CD4-positive, alpha-beta T cell (primary cell): ENCODE results near the gene ACSF2. TPM values are rescaled to one million over a fixed set of nuclear protein-coding genes. Genes with fewer than 3 reads are reported as not detected.

Experiments
- ATAC-seq: fragments of 200-7000 bp; cut with Tn5 transposase; one replicate; pipeline ENCODE4 v1.10.0; 2022; ENCODE audit warnings: mild to moderate bottlenecking; ENCODE audit not compliant: poor library complexity
- CTCF ChIA-PET: fragments of 350-600 bp; sonication (Branson Sonifier 250); formaldehyde crosslinking; loops from one replicate; lab custom pipeline; 2021; ENCODE audit warnings: antibody characterized with exemption, inconsistent platforms; lab: Charles Lee
- POLR2A ChIA-PET: fragments of 350-600 bp; sonication (Branson Sonifier 250); formaldehyde crosslinking; loops from one replicate; lab custom pipeline; 2021; ENCODE audit warnings: antibody characterized with exemption, inconsistent platforms; lab: Charles Lee
- DNase-seq, 14 experiments: peaks; one replicate each; pipeline ENCODE4 v3.0.0-alpha.2; 2013 to 2020; ENCODE audit warnings: mixed read lengths in 2 of 14
- H3K27ac ChIP-seq, 2 donors: one replicate each; pipeline versions ENCODE4 v1.5.1 to v1.7.0; 2013; ENCODE audit warnings: low read length in 2 of 2, low read depth in 1 of 2, mild to moderate bottlenecking in 1 of 2
- H3K27me3 ChIP-seq, 2 experiments: 1 replicate in 1 of 2; 2 replicates in 1 of 2; pipeline versions ENCODE4 v1.6.1 to v1.7.0; 2013; ENCODE audit warnings: low read length in 2 of 2, control low read depth in 1 of 2, mild to moderate bottlenecking in 1 of 2, moderate library complexity in 1 of 2; ENCODE audit not compliant: insufficient read depth in 2 of 2, control insufficient read depth in 1 of 2
- H3K36me3 ChIP-seq: one replicate; pipeline ENCODE4 v1.6.1; 2013; ENCODE audit warnings: low read length, control low read depth; ENCODE audit not compliant: insufficient read depth
- H3K4me1 ChIP-seq: one replicate; pipeline ENCODE4 v1.6.1; 2013; ENCODE audit warnings: low read length, control low read depth; ENCODE audit not compliant: insufficient read depth
- H3K4me3 ChIP-seq: one replicate; pipeline ENCODE4 v1.5.1; 2013; ENCODE audit warnings: mild to moderate bottlenecking, low read length, moderate library complexity
- H3K9me3 ChIP-seq, 2 experiments: 1 replicate in 1 of 2; 2 replicates in 1 of 2; pipeline versions ENCODE4 v1.6.1 to v1.7.0; 2013; ENCODE audit warnings: low read length in 2 of 2, mild to moderate bottlenecking in 2 of 2, control low read depth in 1 of 2, moderate library complexity in 1 of 2; ENCODE audit not compliant: control insufficient read depth in 1 of 2, insufficient read depth in 1 of 2
- H3K27ac Mint-ChIP-seq: one replicate; pipeline ENCODE4 v1.8.0; 2020; ENCODE audit warnings: mixed read lengths
- H3K27me3 Mint-ChIP-seq: one replicate; pipeline ENCODE4 v1.8.0; 2021; ENCODE audit warnings: mixed read lengths
- H3K36me3 Mint-ChIP-seq: one replicate; pipeline ENCODE4 v1.8.0; 2021; ENCODE audit warnings: low read depth, mixed read lengths
- H3K4me1 Mint-ChIP-seq: one replicate; pipeline ENCODE4 v1.8.0; 2021; ENCODE audit warnings: low read depth, mixed read lengths
- H3K4me3 Mint-ChIP-seq: one replicate; pipeline ENCODE4 v1.8.0; 2020; ENCODE audit warnings: mild to moderate bottlenecking, mixed read lengths
- H3K9me3 Mint-ChIP-seq: one replicate; pipeline ENCODE4 v1.8.0; 2020; ENCODE audit warnings: mixed read lengths
- intact Hi-C, 2 experiments: fragments of 100-400 bp; cut with DNase I in 1 of 2; cut with micrococcal nuclease in 1 of 2; formaldehyde crosslinking; loops; one replicate each; pipeline versions ENCODE4 v1.15.1 to v1.9.0; 2023 to 2025; cut with DNase I, micrococcal nuclease
- total RNA-seq, 174 experiments: library from RNA in 2 of 174; stranded (reverse) in 2 of 174; gene quantifications; one replicate each; pipeline ENCODE4 v1.2.3 and lab custom pipeline; 2021 to 2026
- TF ChIP-seq, protein P1 (sequence below): fragments of 200-600 bp; IDR thresholded peaks from one replicate; pipeline ENCODE4 v1.8.0; 2022; ENCODE audit warnings: antibody characterized with exemption, mild to moderate bottlenecking

Gene ACSF2
- total RNA-seq, 2 experiments from 2014 or later: 11.9 to 13.9 TPM

DNA sequence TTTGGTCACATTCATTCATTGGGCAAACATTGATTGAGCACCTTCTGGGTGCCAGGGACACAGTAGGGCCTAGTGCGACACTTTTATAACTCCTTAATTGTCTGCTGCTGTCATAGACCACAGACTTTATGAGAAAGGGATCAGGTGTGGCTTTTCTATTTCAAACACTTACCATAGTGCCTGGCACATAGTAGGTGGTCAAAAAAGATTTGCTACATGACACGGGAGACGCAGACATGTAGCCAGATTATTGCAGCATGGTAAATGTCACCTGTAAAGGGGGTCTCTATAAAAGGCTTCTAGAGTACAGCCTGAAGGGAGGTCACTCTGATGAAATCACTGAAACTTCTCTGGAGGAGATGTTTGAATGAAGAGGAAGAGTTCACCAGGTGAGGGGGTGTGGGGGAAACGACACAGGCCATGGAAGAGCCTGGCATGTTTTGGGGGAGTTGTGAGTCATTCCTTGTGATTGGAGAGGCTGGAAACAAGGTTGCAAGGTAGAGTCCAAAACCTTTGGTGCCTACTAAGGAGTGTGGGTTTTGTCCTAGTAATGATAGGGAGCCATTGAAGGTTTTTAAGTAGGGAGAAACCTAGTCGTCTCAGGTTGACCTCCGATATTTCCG is 54.2 kb downstream of the ACSF2 start:
- intact Hi-C loops: loop anchor here in 1 of 2 experiments (10.0 kb wide), 1 partner anchor 65 kb away; the partner anchor contains the start of gene SPATA20
- no peaks in the 10 kb centered on the region for H3K9me3 Mint-ChIP-seq
- CTCF ChIA-PET: interaction anchor here (0.6 to 2.1 kb wide), 12 partner anchors 9 to 222 kb away, joined by 3 to 19 read pairs (median 5); partner anchors contain the start of genes LRRC59 and SPATA20

DNA sequence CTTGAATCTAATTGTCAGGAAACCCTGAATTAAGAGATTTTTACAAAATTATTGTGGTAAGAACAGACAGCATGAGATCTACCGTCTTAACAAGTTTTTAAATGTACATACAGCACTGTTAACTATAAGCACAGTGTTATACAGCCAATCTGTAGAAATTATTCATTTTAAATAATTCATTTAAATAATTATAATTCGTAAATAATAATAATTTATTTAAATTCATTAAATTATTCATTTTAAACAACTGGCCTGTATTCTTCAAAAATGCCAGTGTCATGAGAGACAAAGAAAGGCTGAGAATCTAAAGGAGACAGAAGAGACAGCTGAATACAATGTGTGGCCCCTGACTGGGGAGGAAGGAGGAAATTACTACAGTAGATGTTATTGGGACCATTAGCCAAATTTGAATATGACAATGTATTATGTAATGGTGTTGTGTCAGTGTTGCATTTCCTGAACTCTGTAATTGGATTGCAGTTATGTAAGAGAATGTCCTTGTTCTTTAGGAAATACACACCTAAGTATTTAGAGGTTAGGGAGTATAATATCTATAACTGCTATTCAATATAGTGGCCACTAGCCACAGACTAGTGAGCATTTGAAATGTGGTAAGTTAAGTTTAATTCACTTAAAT is 55.0 kb downstream of the ACSF2 start:
- Mint-ChIP-seq H3K27me3 (no peaks in the 10 kb centered on the region), H3K36me3 (peaks cover 48% of the 10 kb centered on the region), H3K9me3 (no peaks in the 10 kb centered on the region), H3K4me3 (peak overlapping the region; percentile 15), H3K4me1 (peaks cover 23% of the 10 kb centered on the region), H3K27ac (no peak overlapping the region)
- CTCF ChIA-PET: no interaction called here
- POLR2A ChIA-PET: no interaction called here
- no peaks in the 10 kb centered on the region for H3K27me3 ChIP-seq
- no peak overlapping the region for H3K27ac ChIP-seq
- peaks cover 39% of the 10 kb centered on the region for H3K36me3 ChIP-seq
- peak in 1 of 14 experiments; percentile 16 for DNase-seq
- TF ChIP-seq, protein P1, sequence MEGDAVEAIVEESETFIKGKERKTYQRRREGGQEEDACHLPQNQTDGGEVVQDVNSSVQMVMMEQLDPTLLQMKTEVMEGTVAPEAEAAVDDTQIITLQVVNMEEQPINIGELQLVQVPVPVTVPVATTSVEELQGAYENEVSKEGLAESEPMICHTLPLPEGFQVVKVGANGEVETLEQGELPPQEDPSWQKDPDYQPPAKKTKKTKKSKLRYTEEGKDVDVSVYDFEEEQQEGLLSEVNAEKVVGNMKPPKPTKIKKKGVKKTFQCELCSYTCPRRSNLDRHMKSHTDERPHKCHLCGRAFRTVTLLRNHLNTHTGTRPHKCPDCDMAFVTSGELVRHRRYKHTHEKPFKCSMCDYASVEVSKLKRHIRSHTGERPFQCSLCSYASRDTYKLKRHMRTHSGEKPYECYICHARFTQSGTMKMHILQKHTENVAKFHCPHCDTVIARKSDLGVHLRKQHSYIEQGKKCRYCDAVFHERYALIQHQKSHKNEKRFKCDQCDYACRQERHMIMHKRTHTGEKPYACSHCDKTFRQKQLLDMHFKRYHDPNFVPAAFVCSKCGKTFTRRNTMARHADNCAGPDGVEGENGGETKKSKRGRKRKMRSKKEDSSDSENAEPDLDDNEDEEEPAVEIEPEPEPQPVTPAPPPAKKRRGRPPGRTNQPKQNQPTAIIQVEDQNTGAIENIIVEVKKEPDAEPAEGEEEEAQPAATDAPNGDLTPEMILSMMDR: no peak
- H3K4me1 ChIP-seq: peaks cover 30% of the 10 kb centered on the region
- intact Hi-C loops: loop anchor here in 1 of 2 experiments (10.0 kb wide), 1 partner anchor 64 kb away; the partner anchor contains the start of gene SPATA20
- H3K4me3 ChIP-seq: no peak overlapping the region
- H3K9me3 ChIP-seq: no peaks in the 10 kb centered on the region
- no peak for ATAC-seq

More for the DNA sequence above, 54.2 kb downstream of the ACSF2 start:
- Histone ChIP-seq H3K9me3 (no peaks in the 10 kb centered on the region), H3K27ac (no peak overlapping the region), H3K36me3 (peaks cover 35% of the 10 kb centered on the region), H3K4me1 (peaks cover 30% of the 10 kb centered on the region), H3K4me3 (peak overlapping the region; percentile 94), H3K27me3 (no peaks in the 10 kb centered on the region)
- no peak for DNase-seq
- POLR2A ChIA-PET: interaction anchor here (1.7 to 2.1 kb wide), 2 partner anchors 83 to 387 kb away, joined by 4 to 21 read pairs; partner anchors contain the start of gene LRRC59
- ATAC-seq: no peak
- peak overlapping the region; percentile 79 for H3K27ac Mint-ChIP-seq
- no peaks in the 10 kb centered on the region for H3K27me3 Mint-ChIP-seq
- peaks cover 23% of the 10 kb centered on the region for H3K4me1 Mint-ChIP-seq
- peaks cover 41% of the 10 kb centered on the region for H3K36me3 Mint-ChIP-seq
- H3K4me3 Mint-ChIP-seq: peak overlapping the region; percentile 95
- TF ChIP-seq, protein P1: no peak

DNA sequence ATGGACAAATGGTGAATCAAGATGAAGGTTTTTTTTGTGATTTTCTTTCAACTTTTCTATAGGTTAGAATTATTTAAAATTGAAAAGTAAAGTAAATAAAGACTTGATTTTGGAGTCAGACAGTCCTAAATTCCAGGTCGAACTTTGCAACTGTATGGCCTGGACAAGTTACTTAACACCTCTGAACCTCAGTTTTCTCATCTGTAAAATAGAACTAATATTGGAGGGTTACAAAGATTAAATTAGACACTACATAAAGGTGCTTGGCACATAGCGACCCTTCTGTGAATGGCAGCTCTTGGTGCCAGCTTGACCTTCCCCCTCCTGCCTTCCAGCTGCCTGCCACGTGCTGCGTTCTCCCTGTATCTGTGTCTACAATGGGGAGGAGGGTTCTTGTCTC is 55.6 kb downstream of the ACSF2 start:
- Histone ChIP-seq H3K27ac (no peak overlapping the region), H3K9me3 (no peaks in the 10 kb centered on the region), H3K27me3 (no peaks in the 10 kb centered on the region), H3K4me3 (no peak overlapping the region), H3K36me3 (peaks cover 39% of the 10 kb centered on the region), H3K4me1 (peaks cover 30% of the 10 kb centered on the region)
- Mint-ChIP-seq H3K27ac (no peak overlapping the region), H3K4me1 (peaks cover 23% of the 10 kb centered on the region), H3K27me3 (no peaks in the 10 kb centered on the region), H3K9me3 (no peaks in the 10 kb centered on the region), H3K4me3 (peak overlapping the region; percentile 7), H3K36me3 (peaks cover 50% of the 10 kb centered on the region)
- CTCF ChIA-PET: interaction anchor here (0.7 to 1.6 kb wide), 4 partner anchors 12 to 145 kb away, joined by 3 to 4 read pairs (median 4); partner anchors contain the start of gene LRRC59
- DNase-seq: no peak
- TF ChIP-seq, protein P1: no peak
- ATAC-seq: no peak
- POLR2A ChIA-PET: no interaction called here
- intact Hi-C loops: loop anchor here in 1 of 2 experiments (1.0 to 10.0 kb wide), 2 partner anchors 63 to 145 kb away; partner anchors contain the start of gene SPATA20
